ENCODE measurements around the gene GCKR. TPM values are rescaled to one million over a fixed set of nuclear protein-coding genes. Genes with fewer than 3 reads are reported as not detected.
"Not testable (repeated sequence)": the region's sequence is repeated elsewhere in the genome, so short reads cannot be mapped to it uniquely, and the experiment has no call there.

Gene GCKR
- polyA plus RNA-seq, 4 donors, result 2.1 to 3.8 (median 2.5) TPM

GRCh38 chr2:27522400-27522945 lies 25.8 kb downstream of the GCKR start:
- WGBS, 3 donors, result 86 to 89% (median 89%) methylated on average over 7 of the region's 7 CpGs
- Histone ChIP-seq H3K4me1 (ENCODE audit: control insufficient read depth in 3 of 3, insufficient read depth in 2 of 3, low read depth in 1 of 3, low read length in 2 of 3) (no peaks in the 10 kb centered on the region), H3K27me3 (ENCODE audit: control insufficient read depth in 3 of 3, insufficient read depth in 3 of 3, low read length in 3 of 3) (no peaks in the 10 kb centered on the region), H3K9me3 (ENCODE audit: control insufficient read depth in 2 of 2, insufficient read depth in 1 of 2, low read depth in 1 of 2, low read length in 1 of 2) (no peaks in the 10 kb centered on the region), H3K27ac (ENCODE audit: low read depth in 1 of 3, low read length in 2 of 3) (no peak overlapping the region), H3K4me3 (ENCODE audit: low read depth in 1 of 3, low read length in 3 of 3) (no peak overlapping the region), H3K36me3 (ENCODE audit: control insufficient read depth in 3 of 3, insufficient read depth in 2 of 3, low read depth in 1 of 3, low read length in 3 of 3) (no peaks in the 10 kb centered on the region)
- FAIRE-seq (no peak), DNase-seq (peak in 1 of 2 donors; percentile 10)

GRCh38 chr2:27527182-27527581 lies 30.5 kb downstream of the GCKR start:
- H3K4me3 ChIP-seq (ENCODE audit: low read depth in 1 of 3, low read length in 3 of 3), result no peak overlapping the region
- H3K9me3 ChIP-seq (ENCODE audit: control insufficient read depth in 2 of 2, insufficient read depth in 1 of 2, low read depth in 1 of 2, low read length in 1 of 2), result no peaks in the 10 kb centered on the region
- no peaks in the 10 kb centered on the region for H3K36me3 ChIP-seq (ENCODE audit: control insufficient read depth in 3 of 3, insufficient read depth in 2 of 3, low read depth in 1 of 3, low read length in 3 of 3)
- H3K4me1 ChIP-seq (ENCODE audit: control insufficient read depth in 3 of 3, insufficient read depth in 2 of 3, low read depth in 1 of 3, low read length in 2 of 3), result no peaks in the 10 kb centered on the region
- no peak for DNase-seq
- 38 to 66% (median 50%) methylated on average over 3 of the region's 3 CpGs for WGBS, 3 donors
- no peak for FAIRE-seq
- no peak overlapping the region for H3K27ac ChIP-seq (ENCODE audit: low read depth in 1 of 3, low read length in 2 of 3)
- no peaks in the 10 kb centered on the region for H3K27me3 ChIP-seq (ENCODE audit: control insufficient read depth in 3 of 3, insufficient read depth in 3 of 3, low read length in 3 of 3)

- Histone ChIP-seq H3K9me3 (ENCODE audit: control insufficient read depth in 2 of 2, insufficient read depth in 1 of 2, low read depth in 1 of 2, low read length in 1 of 2) (no peaks in the 10 kb centered on the region), H3K4me3 (ENCODE audit: low read depth in 1 of 3, low read length in 3 of 3) (no peak overlapping the region), H3K27ac (ENCODE audit: low read depth in 1 of 3, low read length in 2 of 3) (no peak overlapping the region), H3K27me3 (ENCODE audit: control insufficient read depth in 3 of 3, insufficient read depth in 3 of 3, low read length in 3 of 3) (peaks cover 0 to 4% (median 0%) of the 10 kb centered on the region in 3 donors), H3K4me1 (ENCODE audit: control insufficient read depth in 3 of 3, insufficient read depth in 2 of 3, low read depth in 1 of 3, low read length in 2 of 3) (no peaks in the 10 kb centered on the region), H3K36me3 (ENCODE audit: control insufficient read depth in 3 of 3, insufficient read depth in 2 of 3, low read depth in 1 of 3, low read length in 3 of 3) (no peaks in the 10 kb centered on the region)
- WGBS, 3 donors, result 84 to 94% (median 92%) methylated on average over 2 of the region's 2 CpGs
- FAIRE-seq (no peak), DNase-seq (no peak)
Observed at GRCh38 chr2:27531983-27532382, 35.3 kb downstream of the GCKR start.

GRCh38 chr2:27537287-27537686 lies 40.6 kb downstream of the GCKR start:
- 54 to 65% (median 62%) methylated on average over 4 of the region's 4 CpGs for WGBS, 3 donors
- FAIRE-seq (no peak), DNase-seq (no peak)
- Histone ChIP-seq H3K27ac (ENCODE audit: low read depth in 1 of 3, low read length in 2 of 3) (no peak overlapping the region), H3K9me3 (ENCODE audit: control insufficient read depth in 2 of 2, insufficient read depth in 1 of 2, low read depth in 1 of 2, low read length in 1 of 2) (no peaks in the 10 kb centered on the region), H3K27me3 (ENCODE audit: control insufficient read depth in 3 of 3, insufficient read depth in 3 of 3, low read length in 3 of 3) (peaks cover 0 to 9% (median 0%) of the 10 kb centered on the region in 3 donors), H3K4me1 (ENCODE audit: control insufficient read depth in 3 of 3, insufficient read depth in 2 of 3, low read depth in 1 of 3, low read length in 2 of 3) (no peaks in the 10 kb centered on the region), H3K36me3 (ENCODE audit: control insufficient read depth in 3 of 3, insufficient read depth in 2 of 3, low read depth in 1 of 3, low read length in 3 of 3) (no peaks in the 10 kb centered on the region), H3K4me3 (ENCODE audit: low read depth in 1 of 3, low read length in 3 of 3) (no peak overlapping the region)

- not testable (repeated sequence) for H3K4me3 ChIP-seq (ENCODE audit: low read depth in 1 of 3, low read length in 3 of 3); H3K27ac ChIP-seq (ENCODE audit: low read depth in 1 of 3, low read length in 2 of 3); DNase-seq; FAIRE-seq; H3K36me3 ChIP-seq (ENCODE audit: control insufficient read depth in 3 of 3, insufficient read depth in 2 of 3, low read depth in 1 of 3, low read length in 3 of 3); H3K27me3 ChIP-seq (ENCODE audit: control insufficient read depth in 3 of 3, insufficient read depth in 3 of 3, low read length in 3 of 3); H3K9me3 ChIP-seq (ENCODE audit: control insufficient read depth in 2 of 2, insufficient read depth in 1 of 2, low read depth in 1 of 2, low read length in 1 of 2); H3K4me1 ChIP-seq (ENCODE audit: control insufficient read depth in 3 of 3, insufficient read depth in 2 of 3, low read depth in 1 of 3, low read length in 2 of 3)
- 31 to 63% (median 46%) methylated on average over 3 to 4 of the region's 6 CpGs for WGBS, 3 donors
Observed at GRCh38 chr2:27538839-27539450, 42.3 kb downstream of the GCKR start.

GRCh38 chr2:27539649-27540048 lies 43.0 kb downstream of the GCKR start:
- not testable (repeated sequence) for H3K27me3 ChIP-seq (ENCODE audit: control insufficient read depth in 3 of 3, insufficient read depth in 3 of 3, low read length in 3 of 3); H3K9me3 ChIP-seq (ENCODE audit: control insufficient read depth in 2 of 2, insufficient read depth in 1 of 2, low read depth in 1 of 2, low read length in 1 of 2); H3K4me1 ChIP-seq (ENCODE audit: control insufficient read depth in 3 of 3, insufficient read depth in 2 of 3, low read depth in 1 of 3, low read length in 2 of 3); H3K27ac ChIP-seq (ENCODE audit: low read depth in 1 of 3, low read length in 2 of 3); DNase-seq; FAIRE-seq; H3K36me3 ChIP-seq (ENCODE audit: control insufficient read depth in 3 of 3, insufficient read depth in 2 of 3, low read depth in 1 of 3, low read length in 3 of 3); H3K4me3 ChIP-seq (ENCODE audit: low read depth in 1 of 3, low read length in 3 of 3)
- 93 to 97% (median 96%) methylated on average over 15 to 24 of the region's 35 CpGs for WGBS, 3 donors

GRCh38 chr2:27544143-27544821 lies 47.6 kb downstream of the GCKR start:
- no peaks in the 10 kb centered on the region for H3K27me3 ChIP-seq (ENCODE audit: control insufficient read depth in 3 of 3, insufficient read depth in 3 of 3, low read length in 3 of 3)
- no peak for FAIRE-seq
- DNase-seq, result no peak
- WGBS, 3 donors, result 90 to 95% (median 91%) methylated on average over 6 of the region's 6 CpGs
- H3K27ac ChIP-seq (ENCODE audit: low read depth in 1 of 3, low read length in 2 of 3), result no peak overlapping the region
- H3K36me3 ChIP-seq (ENCODE audit: control insufficient read depth in 3 of 3, insufficient read depth in 2 of 3, low read depth in 1 of 3, low read length in 3 of 3), result no peaks in the 10 kb centered on the region
- no peaks in the 10 kb centered on the region for H3K9me3 ChIP-seq (ENCODE audit: control insufficient read depth in 2 of 2, insufficient read depth in 1 of 2, low read depth in 1 of 2, low read length in 1 of 2)
- no peak overlapping the region for H3K4me3 ChIP-seq (ENCODE audit: low read depth in 1 of 3, low read length in 3 of 3)
- no peaks in the 10 kb centered on the region for H3K4me1 ChIP-seq (ENCODE audit: control insufficient read depth in 3 of 3, insufficient read depth in 2 of 3, low read depth in 1 of 3, low read length in 2 of 3)

GRCh38 chr2:27545348-27546141 lies 48.9 kb downstream of the GCKR start:
- DNase-seq (no peak), FAIRE-seq (no peak)
- H3K4me3 ChIP-seq (ENCODE audit: low read depth in 1 of 3, low read length in 3 of 3), result no peak overlapping the region
- no peaks in the 10 kb centered on the region for H3K4me1 ChIP-seq (ENCODE audit: control insufficient read depth in 3 of 3, insufficient read depth in 2 of 3, low read depth in 1 of 3, low read length in 2 of 3)
- H3K27me3 ChIP-seq (ENCODE audit: control insufficient read depth in 3 of 3, insufficient read depth in 3 of 3, low read length in 3 of 3), result no peaks in the 10 kb centered on the region
- no peaks in the 10 kb centered on the region for H3K36me3 ChIP-seq (ENCODE audit: control insufficient read depth in 3 of 3, insufficient read depth in 2 of 3, low read depth in 1 of 3, low read length in 3 of 3)
- no peaks in the 10 kb centered on the region for H3K9me3 ChIP-seq (ENCODE audit: control insufficient read depth in 2 of 2, insufficient read depth in 1 of 2, low read depth in 1 of 2, low read length in 1 of 2)
- no peak overlapping the region for H3K27ac ChIP-seq (ENCODE audit: low read depth in 1 of 3, low read length in 2 of 3)
- WGBS, 3 donors, result 87 to 94% (median 93%) methylated on average over 5 of the region's 5 CpGs

Measured in small intestine (tissue), 7 donors.